COLO829 (cell line): ENCODE results near the gene IL17D.
"Not testable (repeated sequence)": the region's sequence is repeated elsewhere in the genome, so short reads cannot be mapped to it uniquely, and the experiment has no call there.

Experiments used
- DNase-seq: peaks from one replicate; pipeline ENCODE4 v3.0.0; 2012; ENCODE audit warnings: low spot score

The IL17D gene

DNA sequence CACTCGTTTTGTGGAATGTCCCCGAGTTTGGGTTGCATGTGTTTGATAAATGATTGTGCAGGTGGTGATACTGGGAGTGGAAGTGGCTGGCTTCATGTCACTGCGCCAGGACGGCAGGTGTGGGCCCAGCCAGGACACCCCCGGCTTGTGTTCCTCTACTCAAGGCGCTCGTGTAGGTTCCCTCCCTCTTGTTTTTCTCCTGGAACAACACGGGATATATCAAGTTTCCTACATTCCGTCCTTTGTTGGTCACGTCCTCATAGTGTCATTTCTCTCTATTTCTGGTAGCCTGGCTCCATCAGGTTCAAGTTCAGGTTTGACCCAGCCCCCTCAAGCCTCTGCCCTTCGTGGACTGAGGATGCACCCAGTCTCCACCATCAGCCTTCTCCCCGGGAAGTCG is 16.3 kb downstream of the IL17D start:
- DNase-seq = no peak

DNA sequence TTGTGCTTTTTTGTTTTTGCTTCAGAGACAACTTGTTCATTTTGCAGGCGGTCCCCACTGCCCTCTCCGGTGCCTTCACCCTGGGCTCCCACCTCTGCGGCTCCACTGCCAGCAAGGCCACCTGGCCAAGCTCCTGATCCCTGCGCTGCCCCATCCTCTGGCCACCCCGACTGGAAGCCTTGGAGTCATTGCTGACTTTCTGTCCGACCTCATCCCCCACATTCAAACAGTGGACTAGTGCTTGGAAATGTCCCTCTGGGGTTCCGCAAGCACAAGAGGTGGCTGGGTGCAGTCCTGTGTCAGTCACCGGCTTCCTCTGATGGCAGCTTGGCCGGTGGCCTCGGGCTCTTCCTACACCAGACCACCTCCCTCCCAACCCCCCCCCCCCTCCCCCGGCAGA is 17.0 kb downstream of the IL17D start:
- DNase-seq = no peak

DNA sequence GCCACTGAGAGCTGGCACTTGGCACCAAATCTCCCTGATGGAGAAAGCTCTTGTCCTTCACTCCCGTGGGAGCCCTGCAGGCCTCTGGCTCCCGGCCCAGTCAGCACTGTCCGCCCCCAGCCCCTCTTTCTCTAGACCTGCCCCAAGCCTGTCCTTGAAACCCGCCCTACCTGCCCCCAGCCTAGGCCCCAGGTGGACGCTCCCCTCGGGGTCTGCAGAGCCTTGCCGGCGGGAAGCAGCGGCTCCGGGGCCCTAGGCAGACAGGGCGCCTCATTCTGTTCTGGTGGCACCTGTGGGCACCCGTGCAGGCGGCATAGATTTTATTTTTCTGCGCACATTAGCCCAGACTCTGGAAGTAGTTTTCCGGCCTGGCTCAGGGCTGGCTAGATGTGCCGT is 17.6 kb downstream of the IL17D start:
- DNase-seq = no peak

DNA sequence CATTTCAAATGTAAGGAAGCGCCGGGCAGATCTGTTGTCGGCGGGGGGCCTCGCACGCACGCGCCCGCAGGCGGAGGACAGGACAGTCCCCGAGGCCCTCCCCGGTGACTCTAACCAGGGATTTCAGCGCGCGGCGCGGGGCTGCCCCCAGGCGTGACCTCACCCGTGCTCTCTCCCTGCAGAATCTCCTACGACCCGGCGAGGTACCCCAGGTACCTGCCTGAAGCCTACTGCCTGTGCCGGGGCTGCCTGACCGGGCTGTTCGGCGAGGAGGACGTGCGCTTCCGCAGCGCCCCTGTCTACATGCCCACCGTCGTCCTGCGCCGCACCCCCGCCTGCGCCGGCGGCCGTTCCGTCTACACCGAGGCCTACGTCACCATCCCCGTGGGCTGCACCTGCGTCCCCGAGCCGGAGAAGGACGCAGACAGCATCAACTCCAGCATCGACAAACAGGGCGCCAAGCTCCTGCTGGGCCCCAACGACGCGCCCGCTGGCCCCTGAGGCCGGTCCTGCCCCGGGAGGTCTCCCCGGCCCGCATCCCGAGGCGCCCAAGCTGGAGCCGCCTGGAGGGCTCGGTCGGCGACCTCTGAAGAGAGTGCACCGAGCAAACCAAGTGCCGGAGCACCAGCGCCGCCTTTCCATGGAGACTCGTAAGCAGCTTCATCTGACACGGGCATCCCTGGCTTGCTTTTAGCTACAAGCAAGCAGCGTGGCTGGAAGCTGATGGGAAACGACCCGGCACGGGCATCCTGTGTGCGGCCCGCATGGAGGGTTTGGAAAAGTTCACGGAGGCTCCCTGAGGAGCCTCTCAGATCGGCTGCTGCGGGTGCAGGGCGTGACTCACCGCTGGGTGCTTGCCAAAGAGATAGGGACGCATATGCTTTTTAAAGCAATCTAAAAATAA is 18.2 kb downstream of the IL17D start:
- DNase-seq = no peak

DNA sequence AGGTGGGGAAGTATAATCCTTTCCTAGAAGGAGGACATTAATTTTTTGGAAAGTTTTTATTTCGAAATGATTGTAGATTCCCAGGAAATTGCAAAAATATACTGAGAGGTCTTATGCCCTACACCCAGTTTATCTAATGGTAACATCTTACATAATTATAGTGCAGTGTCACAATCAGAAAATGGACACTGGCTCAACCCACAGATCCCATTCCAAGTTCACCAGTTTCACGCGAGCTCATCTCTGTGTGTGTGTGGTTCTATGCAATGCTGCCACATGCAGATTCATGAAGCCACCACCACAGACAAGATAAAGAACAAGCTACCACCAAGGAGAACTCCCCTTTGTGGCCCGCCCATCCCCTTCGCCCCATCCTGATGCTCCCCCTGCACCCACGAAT is 24.4 kb downstream of the IL17D start:
- no peak for DNase-seq

DNA sequence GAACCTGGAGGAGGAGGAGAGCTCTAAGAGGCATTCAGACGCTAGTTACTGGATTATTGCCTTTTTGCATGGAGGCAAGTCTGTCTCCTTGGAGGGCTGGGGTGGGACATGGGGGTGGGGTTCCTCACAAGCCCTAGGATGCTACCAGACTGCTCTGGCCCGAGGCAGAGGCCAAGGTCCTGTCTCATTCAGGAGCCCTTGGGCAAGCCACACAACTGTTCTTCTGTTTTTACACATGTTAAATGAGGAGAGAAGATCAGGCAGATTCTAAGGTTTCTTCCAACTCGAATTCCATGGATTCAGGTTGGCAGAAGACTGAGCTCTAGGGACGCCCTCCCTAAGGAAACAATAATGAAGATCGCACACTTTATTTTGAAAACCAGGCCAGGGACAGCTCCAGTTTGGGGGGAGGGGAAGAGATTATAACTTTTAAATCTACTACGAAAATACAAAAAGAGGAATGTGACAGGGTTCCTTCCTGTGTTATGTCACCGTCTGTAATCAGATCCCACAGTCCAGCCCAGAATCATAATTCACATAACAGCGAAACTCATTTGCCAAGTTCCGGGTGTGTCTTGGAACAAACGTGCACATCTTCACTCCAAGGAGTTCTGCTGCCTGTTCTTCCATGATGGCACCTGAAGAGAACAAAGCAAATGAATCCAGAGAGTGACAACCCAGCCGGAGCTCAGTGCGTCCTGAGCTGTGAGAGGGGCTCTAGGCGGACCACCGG is 25.2 kb downstream of the IL17D start:
- no peak for DNase-seq

DNA sequence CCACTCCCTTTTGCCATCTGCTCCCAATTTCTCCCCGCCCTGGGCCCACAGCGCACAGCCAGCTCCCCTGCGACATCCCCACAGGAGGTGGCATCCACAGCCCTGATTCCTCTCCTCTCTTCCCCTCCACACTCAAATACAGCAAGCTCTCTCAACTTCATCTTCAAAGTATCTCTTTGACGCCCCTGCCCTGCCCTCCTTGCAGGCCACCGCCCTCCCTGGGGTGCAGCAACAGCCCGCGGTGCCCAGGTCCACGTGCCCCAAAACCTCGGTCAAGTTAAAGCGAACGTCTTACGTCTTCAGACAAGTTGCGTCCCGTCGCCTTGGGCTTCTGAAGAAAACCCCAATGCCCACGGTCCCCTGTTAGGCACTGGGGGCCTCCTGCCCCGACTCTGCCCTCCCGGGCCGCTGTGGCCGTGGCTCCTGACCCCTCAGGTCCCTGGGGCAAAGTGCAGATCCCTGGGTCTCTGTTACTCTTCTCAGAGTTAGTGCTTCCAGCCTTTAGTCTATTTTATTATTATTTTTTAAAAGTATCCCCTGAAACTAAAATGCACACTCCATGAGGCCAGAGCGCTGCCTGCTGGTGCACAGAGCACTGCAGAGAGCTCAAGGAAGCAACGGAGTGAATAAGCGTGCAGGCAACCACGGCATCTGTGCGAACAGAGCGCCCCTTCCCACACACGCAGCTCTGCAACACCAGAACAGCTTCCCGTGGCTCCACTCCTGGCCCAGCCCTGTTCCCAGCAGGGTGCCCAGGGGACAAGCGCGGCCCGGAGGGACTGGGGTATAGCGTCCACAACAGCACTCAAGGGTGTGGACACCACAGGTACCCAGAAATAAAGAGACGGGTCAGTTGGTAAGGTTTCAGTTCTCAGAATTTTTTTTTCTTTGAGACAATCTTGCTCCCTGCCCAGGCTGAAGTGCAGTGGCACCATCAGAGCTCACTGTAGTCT is 26.4 kb downstream of the IL17D start:
- no peak for DNase-seq

DNA sequence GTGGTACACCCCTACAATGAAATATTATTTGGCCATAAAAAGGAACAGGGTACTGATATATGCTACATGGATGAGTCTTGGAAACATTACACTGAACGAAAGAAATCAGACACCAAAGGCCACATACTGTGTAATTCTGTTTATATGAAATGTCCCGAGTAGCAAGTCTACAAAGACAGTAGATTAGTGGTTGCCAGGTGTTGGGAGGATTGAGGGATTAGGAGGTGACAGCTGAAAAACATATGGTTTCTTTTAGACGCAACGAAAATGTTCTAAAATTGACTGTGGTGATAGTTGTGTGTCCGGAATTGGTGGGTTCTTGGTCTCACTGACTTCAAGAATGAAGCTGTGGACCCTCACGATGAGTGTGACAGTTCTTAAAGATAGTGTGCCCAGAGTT is 35.1 kb downstream of the IL17D start:
- DNase-seq = no peak

DNA sequence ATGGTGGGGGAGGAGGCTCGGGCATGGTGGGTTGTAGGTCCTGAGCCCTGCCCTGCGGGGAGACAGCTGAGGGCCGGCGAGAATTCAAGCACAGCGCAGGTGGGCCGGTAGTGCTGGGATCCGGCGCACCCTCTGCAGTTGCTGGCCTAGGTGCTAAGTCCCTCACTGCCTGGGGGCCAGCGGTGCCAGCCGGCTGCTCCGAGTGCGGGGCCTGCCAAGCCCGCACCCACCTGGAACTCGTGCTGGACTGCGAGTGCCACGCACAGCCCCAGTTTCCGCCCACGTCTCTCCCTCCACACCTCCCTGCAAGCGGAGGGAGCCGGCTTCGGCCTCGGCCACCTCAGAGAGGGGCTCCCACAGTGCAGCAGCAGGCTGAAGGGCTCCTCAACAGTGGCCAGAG is 36.5 kb downstream of the IL17D start:
- DNase-seq = no peak

DNA sequence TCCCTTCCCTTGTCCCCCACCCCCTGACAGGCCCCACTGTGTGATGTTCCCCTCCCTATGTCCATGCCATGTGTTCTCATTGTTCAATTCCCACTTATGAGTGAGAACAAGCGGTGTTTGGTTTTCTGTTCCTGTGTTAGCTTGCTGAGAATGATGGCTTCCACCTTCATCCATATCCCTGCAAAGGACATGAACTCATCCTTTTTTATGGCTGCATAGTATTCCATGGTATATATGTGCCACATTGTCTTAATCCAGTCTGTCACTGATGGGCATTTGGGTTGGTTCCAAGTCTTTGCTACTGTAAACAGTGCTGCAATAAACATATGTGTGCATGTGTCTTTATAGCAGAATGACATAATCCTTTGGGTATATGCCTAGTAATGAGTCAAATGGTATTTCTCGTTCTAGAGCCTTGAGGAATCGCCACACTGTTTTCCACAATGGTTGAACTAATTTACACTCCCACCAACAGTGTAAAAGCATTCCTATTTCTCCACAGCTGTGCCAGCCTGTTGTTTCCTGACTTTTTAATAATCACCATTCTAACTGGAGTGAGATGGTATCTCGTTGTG is 40.4 kb downstream of the IL17D start:
- DNase-seq = not testable (repeated sequence)

DNA sequence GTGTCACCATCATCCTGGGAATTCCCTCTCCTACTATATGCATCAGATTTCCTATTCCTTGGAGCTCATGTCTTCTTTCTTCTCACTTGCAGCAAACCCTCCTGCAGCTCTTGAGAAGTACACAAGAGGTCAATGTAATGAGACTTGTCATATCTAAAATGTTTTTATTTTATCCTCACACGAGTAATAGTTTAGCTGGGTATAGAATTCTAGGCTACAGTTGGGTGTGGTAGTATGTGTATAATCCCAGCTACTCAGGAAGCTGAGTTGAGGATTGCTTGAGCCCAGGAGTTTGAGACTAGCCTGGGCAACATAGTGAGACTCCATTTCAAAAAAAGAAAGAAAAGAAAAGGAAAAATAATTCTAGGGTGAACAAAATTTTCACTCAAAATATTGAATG is 45.9 kb downstream of the IL17D start:
- DNase-seq = no peak

DNA sequence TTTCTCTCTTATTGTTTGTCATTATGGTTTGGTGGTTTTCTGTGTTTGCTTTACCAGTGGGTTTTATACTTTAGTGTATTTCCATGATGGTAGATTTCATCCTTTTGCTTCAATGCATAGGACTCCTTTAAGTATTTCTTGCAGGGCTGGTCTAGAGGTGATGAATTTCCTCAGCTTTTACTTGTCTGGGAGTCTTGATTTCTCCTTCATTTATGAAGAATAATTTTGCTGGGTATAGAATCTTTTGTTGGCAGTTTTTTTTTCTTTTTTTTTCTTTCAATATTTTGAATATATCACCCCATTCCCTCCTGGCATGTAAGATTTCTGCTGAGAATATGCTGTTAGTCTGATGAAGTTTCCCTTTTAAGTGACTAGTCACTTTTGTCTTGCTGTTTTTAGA is 50.5 kb downstream of the IL17D start:
- no peak for DNase-seq

DNA sequence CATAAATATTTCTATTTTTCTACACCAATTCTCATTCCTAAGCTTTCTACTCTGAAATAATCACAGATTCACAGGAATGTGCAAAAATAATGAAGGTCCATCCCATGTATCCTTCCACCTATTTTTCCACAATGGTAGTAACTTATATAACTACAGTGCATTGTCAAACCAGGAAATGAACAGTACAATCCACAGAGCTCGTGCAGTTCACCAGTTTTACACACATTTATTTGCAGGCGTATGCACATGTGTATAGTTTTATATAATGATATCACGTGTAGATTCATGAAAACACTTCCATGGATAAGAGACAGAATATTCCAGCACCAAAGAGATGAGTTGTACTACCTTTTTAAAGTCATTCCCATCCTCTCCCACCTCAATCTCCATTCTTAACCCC is 57.4 kb downstream of the IL17D start:
- no peak for DNase-seq

DNA sequence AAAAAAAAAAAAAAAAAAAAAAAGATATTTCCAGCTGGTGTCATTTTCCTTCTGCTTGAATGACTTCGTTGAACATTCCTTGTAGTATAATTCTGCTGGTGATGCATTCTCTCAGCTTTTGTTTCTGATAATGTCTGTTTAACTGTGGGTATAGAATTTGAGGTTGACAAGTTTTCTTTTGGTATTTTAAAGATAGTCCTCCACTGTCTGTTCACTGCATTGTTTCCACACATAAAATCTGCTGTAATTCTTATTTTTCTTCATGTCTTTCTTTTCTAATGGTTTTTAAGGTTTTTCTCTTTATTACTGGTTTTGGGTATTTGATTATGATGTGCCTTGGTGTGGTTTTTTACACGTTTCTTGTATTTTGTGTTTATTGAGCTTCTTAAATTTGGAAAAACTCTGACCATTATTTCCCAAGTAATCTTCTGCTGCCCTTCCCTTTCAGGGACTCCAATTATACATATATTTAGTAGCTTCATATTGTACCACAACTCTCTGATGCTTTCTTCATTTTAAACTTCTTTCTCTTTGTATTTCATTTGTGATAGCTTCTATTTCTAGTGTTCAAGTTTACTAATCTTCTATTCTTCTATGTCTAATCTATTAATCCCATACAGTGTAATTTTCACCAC is 63.9 kb downstream of the IL17D start:
- no peak for DNase-seq

DNA sequence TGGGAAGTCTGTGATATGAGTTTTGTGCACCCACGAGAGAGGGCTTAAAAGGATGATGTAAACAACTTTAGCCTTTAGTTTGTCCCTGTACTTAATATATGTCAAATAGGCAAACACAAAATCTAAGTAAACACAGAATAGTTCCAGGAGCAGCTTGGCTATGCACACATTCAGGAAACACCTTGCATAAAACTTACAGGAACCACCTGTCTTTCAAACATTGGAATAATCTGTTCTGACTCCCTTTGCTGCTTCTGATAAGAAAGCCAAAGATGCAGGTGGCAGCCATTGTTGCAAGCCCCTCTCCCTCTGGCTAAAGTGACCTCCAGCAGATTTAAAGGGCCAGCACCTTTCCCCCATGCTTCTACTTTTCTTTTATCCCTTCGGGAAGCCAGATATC is 65.6 kb downstream of the IL17D start:
- no peak for DNase-seq

DNA sequence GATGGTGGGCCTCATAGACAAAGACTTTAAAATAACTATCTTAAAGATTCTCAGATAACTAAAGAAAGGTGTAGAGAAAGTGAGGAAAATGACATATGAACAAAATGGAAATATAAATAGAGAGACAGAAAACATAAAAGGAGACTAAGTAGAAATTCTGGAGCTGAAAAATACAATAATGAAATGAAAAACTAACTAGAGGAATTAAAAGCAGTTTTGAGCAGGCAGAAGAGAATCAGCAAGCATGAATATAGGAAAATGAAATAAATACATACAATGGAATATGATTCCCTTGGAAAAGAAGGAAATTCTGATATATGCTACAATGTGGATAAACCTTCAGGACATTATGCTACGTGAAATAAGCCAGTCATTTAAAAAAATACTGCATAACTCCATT is 66.3 kb downstream of the IL17D start:
- no peak for DNase-seq
